Left lung (tissue), 10 donors: ENCODE results near the gene ANKRD39. TPM values are rescaled to one million over a fixed set of nuclear protein-coding genes. Genes with fewer than 3 reads are reported as not detected.

Source experiments
- ATAC-seq: fragments of 200-7000 bp; cut with Tn5 transposase; one replicate; pipeline ENCODE4 v1.9.1; 2020; ENCODE audit warnings: moderate library complexity
- DNase-seq, 4 donors: peaks; one replicate each; pipeline ENCODE4 v3.0.0-alpha.2; 2013 to 2020
- H3K27ac ChIP-seq, 2 donors: fragments of 200-600 bp; sonication (generic) in 1 of 2; one replicate each; pipeline versions ENCODE4 v1.5.0 to v1.8.0; 2020 to 2021
- H3K27me3 ChIP-seq, 2 donors: fragments of 200-600 bp; sonication (generic) in 1 of 2; one replicate each; pipeline versions ENCODE4 v1.5.0 to v1.8.0; 2020 to 2021
- H3K36me3 ChIP-seq, 2 donors: fragments of 200-600 bp; sonication (generic) in 1 of 2; one replicate each; pipeline versions ENCODE4 v1.5.0 to v1.8.0; 2020 to 2021
- H3K4me1 ChIP-seq, 2 donors: fragments of 200-600 bp; one replicate each; pipeline ENCODE4 v1.8.0; 2021
- H3K4me3 ChIP-seq, 2 donors: fragments of 200-600 bp; sonication (generic) in 1 of 2; one replicate each; pipeline versions ENCODE4 v1.5.0 to v1.8.0; 2020 to 2021; ENCODE audit warnings: mild to moderate bottlenecking in 1 of 2
- H3K9me3 ChIP-seq, 2 donors: fragments of 200-600 bp; sonication (generic) in 1 of 2; one replicate each; pipeline versions ENCODE4 v1.5.0 to v1.8.0; 2020 to 2021
- CTCF ChIP-seq, 2 donors: fragments of 200-600 bp; sonication (generic) in 1 of 2; IDR thresholded peaks; one replicate each; pipeline versions ENCODE4 v1.5.0 to v1.8.0; 2021; ENCODE audit warnings: antibody characterized with exemption in 2 of 2
- intact Hi-C, 2 donors: fragments of 100-400 bp; cut with DNase I; formaldehyde crosslinking; loops; one replicate each; pipeline versions ENCODE4 v1.11.2 to v1.14.2; 2022
- polyA plus RNA-seq, 6 donors: library from polyadenylated mRNA; unstranded; fragments of 120-200 nt; gene quantifications; one replicate each; pipeline ENCODE4 v1.2.1, GENCODE V29; 2013; ENCODE audit not compliant: insufficient read length in 6 of 6
- total RNA-seq, 2 donors: library from RNA; stranded (reverse); fragmentation: NEBNext Ultra II Directional; extraction: Animal tissue kit (Norgen Biotek cat#: 25700); gene quantifications; one replicate each; pipeline ENCODE4 v1.2.1, GENCODE V29; 2021
- donor health status: DM: no; HTN: yes; CAD: no.
- donor health status: DM: no; HTN: no; CAD: no.

ANKRD39 gene
- total and polyA plus RNA-seq, 8 donors: 7.9 to 11.9 (median 10.4) TPM

- H3K9me3 ChIP-seq: no peaks in the 10 kb centered on the region
- no peaks in the 10 kb centered on the region for H3K27me3 ChIP-seq
- DNase-seq (no peak), ATAC-seq (peak; percentile 57)
- H3K4me1 ChIP-seq: peaks cover 14 to 21% of the 10 kb centered on the region in 2 donors
- no peak overlapping the region for H3K27ac ChIP-seq
- no peaks in the 10 kb centered on the region for H3K36me3 ChIP-seq
- H3K4me3 ChIP-seq: no peak overlapping the region
- intact Hi-C loops: no loop called here
- TF ChIP-seq CTCF (IDR thresholded peaks at IDR 0.05): no peak
These were observed 38.2 kb upstream of the ANKRD39 start for GRCh38 chr2:96895746-96896651.

GRCh38 chr2:96895032-96895745 lies 37.4 kb upstream of the ANKRD39 start:
- TF ChIP-seq CTCF (IDR thresholded peaks at IDR 0.05): no peak
- H3K27ac ChIP-seq: no peak overlapping the region
- H3K36me3 ChIP-seq: no peaks in the 10 kb centered on the region
- intact Hi-C loops: no loop called here
- ATAC-seq: peak; percentile 43
- H3K9me3 ChIP-seq: no peaks in the 10 kb centered on the region
- H3K27me3 ChIP-seq: no peaks in the 10 kb centered on the region
- no peak overlapping the region for H3K4me3 ChIP-seq
- no peak for DNase-seq
- H3K4me1 ChIP-seq: peaks cover 17 to 28% of the 10 kb centered on the region in 2 donors

GRCh38 chr2:96894151-96894531 lies 36.3 kb upstream of the ANKRD39 start:
- Histone ChIP-seq H3K36me3 (no peaks in the 10 kb centered on the region), H3K4me1 (peaks cover 17 to 28% of the 10 kb centered on the region in 2 donors), H3K27ac (no peak overlapping the region), H3K27me3 (no peaks in the 10 kb centered on the region), H3K9me3 (no peaks in the 10 kb centered on the region), H3K4me3 (no peak overlapping the region)
- no peak for TF ChIP-seq CTCF (IDR thresholded peaks at IDR 0.05)
- intact Hi-C loops: no loop called here
- no peak for DNase-seq
- ATAC-seq: no peak

GRCh38 chr2:96893289-96894150 lies 35.7 kb upstream of the ANKRD39 start:
- Histone ChIP-seq H3K4me3 (no peak overlapping the region), H3K36me3 (no peaks in the 10 kb centered on the region), H3K27ac (no peak overlapping the region), H3K4me1 (peaks cover 17 to 33% of the 10 kb centered on the region in 2 donors), H3K27me3 (no peaks in the 10 kb centered on the region), H3K9me3 (no peaks in the 10 kb centered on the region)
- no peak for TF ChIP-seq CTCF (IDR thresholded peaks at IDR 0.05)
- ATAC-seq (no peak), DNase-seq (no peak)
- intact Hi-C loops: no loop called here
